GM13977 (cell line): ENCODE measurements around the gene SCAMP1.
A peak's percentile ranks its signal among the peaks of the same experiment; 100 is the strongest.

Experiments used
- DNase-seq: peaks from one replicate; pipeline ENCODE4 v3.0.0; 2012; ENCODE audit warnings: low spot score
- in situ Hi-C: fragments of 300-500 bp; cut with MboI; formaldehyde crosslinking; loops from one replicate; pipeline ENCODE4 v1.12.0; 2022; ENCODE audit warnings: low sequenced_read_pairs, low pct_unique_long_range_greater_than_20kb, mixed read lengths, inconsistent platforms; ENCODE audit not compliant: unreplicated experiment
- TF ChIP-seq, protein P1 (sequence below): IDR thresholded peaks from 2 replicates; pipeline ENCODE4 v1.5.1; 2012; ENCODE audit warnings: mild to moderate bottlenecking, control low read depth; ENCODE audit not compliant: insufficient read depth; ENCODE audit errors: extremely low read depth, missing control alignments

The SCAMP1 gene

DNA sequence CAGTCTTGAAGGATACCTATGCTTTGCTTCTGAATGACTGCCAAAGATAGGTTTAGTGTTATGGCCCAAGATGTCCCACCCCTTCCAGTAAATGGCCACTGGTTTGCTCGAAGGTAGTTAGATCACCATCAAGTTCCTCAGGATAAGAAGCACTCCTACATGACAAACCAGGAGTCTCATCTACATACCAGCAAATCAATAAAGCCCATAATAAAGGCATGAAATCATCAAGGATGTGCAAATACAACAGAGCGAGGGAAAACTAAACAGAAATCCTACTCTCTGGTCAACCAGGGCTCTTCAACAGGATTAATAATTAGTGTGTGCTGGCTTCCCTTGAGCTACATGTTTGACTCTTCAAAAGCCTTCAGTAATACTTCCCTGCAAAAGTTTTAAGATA, 147.1 kb downstream of the SCAMP1 start:
- in situ Hi-C loops: no loop called here
- TF ChIP-seq, protein P1, sequence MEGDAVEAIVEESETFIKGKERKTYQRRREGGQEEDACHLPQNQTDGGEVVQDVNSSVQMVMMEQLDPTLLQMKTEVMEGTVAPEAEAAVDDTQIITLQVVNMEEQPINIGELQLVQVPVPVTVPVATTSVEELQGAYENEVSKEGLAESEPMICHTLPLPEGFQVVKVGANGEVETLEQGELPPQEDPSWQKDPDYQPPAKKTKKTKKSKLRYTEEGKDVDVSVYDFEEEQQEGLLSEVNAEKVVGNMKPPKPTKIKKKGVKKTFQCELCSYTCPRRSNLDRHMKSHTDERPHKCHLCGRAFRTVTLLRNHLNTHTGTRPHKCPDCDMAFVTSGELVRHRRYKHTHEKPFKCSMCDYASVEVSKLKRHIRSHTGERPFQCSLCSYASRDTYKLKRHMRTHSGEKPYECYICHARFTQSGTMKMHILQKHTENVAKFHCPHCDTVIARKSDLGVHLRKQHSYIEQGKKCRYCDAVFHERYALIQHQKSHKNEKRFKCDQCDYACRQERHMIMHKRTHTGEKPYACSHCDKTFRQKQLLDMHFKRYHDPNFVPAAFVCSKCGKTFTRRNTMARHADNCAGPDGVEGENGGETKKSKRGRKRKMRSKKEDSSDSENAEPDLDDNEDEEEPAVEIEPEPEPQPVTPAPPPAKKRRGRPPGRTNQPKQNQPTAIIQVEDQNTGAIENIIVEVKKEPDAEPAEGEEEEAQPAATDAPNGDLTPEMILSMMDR: no peak
- no peak for DNase-seq

DNA sequence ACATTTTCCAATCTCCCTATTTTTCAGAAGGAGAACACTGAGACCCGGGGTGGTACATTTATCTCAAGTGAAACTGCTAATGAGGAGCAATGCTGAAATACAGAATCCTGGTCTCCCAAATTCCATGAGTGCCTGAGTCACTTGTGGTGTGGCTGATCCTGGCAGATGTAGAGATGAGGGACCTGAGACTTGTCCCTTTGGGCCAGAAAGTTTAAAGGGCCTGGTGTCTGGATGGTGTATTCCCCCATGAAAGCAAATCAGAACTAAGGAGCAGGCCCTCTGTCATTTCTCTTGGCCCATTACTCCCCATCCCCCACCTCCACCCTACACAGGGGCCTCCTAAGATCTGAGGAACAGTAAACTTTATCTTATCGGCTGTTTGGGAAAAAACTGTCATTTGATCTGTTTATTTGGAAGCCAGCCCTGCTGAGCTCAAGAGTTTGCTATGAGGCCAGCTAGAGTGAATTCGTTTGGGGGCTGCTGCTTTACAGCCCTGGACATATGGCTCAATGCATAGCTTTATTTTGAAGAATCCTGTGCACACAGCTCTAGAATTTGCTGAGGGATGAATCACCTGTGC, 147.9 kb downstream of the SCAMP1 start:
- in situ Hi-C loops: no loop called here
- DNase-seq: no peak
- TF ChIP-seq, protein P1: no peak

DNA sequence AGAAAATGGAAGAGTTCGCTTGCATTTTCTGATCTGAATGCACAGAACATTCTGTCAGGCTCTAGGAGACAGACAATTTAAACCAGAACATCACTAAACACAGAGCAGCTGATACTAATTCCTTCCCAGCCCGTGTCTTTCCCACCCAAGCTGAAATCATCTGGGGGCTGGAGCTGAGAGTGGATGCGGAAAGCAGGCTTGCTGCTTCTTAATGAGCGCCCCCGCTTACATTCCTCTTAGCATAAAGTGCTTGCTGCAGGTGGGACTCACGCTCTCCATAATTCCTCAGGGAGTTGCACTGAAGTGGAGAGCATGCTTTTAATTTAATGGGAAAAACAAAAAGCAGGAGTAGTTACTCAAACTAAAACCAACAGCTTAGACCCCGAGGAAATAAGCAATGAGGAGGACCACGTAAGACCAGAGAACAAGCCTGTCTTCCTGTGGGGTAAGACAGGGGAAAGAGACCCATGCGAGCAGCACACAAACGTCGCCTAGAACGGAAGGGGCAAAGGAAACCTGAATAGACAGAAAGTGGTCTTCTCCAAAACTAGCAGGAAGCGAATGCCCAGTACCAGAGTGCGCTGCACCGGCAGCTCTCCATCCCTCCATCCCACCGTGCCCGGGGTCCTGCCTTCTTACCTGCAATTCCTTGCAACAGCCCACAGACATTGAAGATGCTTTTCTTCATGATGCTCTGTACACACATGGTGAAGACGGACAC, 148.9 kb downstream of the SCAMP1 start:
- in situ Hi-C loops: no loop called here
- TF ChIP-seq, protein P1: no peak
- DNase-seq: no peak

DNA sequence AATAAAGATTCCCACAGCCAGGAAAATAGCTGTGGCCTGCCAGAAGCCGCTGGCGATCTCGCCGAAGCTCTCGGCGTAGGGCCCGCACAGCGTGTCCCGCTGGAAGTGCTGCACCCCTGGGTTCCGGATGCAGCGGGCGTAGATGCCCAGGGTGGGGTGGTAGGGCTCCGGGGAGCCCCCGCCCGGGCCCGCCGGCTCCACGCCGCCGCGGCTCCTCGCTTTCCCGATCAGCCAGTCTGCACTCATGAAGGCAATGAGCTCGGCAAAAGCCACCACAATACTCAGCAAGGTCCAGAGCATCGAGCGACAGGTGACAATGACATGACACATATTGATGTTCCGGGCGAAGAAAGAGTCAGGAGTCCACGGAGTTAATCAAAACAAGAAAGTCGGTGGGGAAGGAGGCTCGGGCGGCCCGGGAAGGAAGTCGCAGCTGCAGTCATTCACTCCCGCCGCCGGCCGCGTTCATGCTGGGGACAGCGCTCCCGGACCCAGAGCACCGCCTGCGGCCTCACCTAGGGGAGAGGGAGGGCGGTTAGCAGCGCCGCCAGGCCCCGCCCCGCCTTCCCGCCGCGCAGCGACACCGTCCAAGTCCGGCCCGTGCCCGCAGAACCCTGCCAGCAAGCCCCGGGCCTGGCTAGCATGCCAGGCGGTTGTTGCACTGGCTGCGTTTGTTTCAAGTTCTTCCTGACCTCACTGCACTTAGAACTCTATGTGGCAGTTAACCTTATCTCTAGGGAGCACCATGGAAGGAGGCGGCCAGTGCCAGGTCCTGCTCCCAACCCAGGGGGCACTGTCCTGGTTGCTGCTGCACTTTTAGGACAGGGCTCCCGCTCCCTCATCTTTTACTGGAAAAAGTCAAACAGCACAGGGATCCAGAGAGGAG, 149.7 kb downstream of the SCAMP1 start:
- TF ChIP-seq, protein P1: peak; percentile 6
- in situ Hi-C loops: no loop called here
- peak; percentile 76 for DNase-seq

DNA sequence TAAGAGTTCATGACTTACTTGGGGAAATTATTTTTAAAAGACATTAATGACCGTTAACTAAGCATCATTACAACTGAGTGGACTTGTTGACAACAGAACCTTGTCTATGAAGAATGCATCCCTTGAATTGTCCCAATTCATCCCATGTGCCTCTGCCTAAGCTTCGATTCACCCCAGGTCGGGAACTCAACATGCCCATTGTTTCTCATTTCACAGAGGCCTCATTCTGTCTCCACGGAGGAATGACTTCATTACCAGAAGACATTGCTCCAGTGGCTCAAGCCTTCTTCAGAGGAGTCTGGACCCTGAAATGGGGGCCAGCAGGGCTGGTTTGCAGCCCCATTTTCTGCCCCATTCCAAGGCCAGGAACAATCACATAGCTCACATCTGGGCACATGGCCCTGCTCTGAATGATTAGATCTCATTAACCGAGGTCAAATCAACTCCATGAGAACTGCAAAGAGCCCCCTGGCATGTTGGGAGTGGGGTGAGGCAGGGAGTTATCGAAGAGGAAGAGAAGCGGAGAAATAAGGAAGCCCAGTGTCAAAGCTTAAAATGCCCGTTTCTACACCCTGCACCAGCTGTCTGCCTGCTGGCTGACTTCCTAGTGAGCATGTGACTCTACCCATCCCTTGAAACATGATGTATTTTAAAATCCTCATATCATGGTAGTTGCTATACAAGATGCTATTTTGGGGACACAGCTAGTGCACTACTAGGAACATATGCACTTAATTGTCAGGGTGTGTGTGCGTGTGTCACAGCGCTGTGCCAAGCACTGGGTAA, 150.9 kb downstream of the SCAMP1 start:
- DNase-seq: no peak
- TF ChIP-seq, protein P1: no peak
- in situ Hi-C loops: no loop called here

DNA sequence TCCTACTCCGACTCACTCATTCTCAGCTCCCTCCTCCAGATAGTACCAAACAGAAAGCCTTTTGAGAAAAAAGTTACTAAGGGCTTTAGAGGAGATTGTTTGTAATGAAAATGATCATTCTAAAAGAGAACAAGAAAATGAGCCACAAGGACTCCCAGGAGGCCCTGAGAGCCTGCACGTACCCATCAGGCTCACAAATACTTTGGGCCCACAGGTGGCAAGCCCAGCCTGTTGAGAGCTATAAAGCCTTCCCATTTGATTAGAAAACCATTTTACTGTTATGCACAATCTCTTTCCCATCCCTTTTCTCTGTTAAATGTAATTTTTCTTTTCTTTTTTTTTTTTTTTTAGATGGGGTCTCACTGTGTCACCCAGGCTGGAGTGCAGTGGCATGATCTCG, 152.0 kb downstream of the SCAMP1 start:
- no peak for DNase-seq
- in situ Hi-C loops: no loop called here
- TF ChIP-seq, protein P1: no peak
